ENCODE measurements around the gene HIVEP2.

The HIVEP2 gene

DNA sequence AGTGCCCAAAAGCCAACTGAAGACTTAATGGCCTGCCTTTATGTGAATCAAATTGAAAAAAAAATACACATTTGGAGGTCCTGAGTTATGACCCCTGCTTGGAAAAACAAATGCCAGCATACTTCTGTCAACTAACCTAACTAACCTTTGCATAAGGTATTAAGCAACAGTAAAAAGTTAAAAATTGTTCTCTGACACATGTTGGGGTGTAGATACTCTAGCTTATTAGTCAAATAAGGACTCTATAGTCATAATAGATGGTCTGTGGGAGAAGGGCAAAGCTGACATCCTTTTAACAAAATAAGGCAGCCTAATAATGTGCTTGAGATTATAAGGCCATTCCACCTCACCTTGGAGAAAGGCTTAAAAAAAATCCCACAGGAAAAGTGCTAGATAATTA, 140.5 kb downstream of the HIVEP2 start:
- H3K4me3 ChIP-seq = no peak overlapping the region
- DNase-seq = no peak
- peaks cover 0 to 42% (median 9%) of the 10 kb centered on the region in 4 donors for H3K4me1 ChIP-seq
- no peaks in the 10 kb centered on the region for H3K9me3 ChIP-seq
- TF ChIP-seq, protein P1, sequence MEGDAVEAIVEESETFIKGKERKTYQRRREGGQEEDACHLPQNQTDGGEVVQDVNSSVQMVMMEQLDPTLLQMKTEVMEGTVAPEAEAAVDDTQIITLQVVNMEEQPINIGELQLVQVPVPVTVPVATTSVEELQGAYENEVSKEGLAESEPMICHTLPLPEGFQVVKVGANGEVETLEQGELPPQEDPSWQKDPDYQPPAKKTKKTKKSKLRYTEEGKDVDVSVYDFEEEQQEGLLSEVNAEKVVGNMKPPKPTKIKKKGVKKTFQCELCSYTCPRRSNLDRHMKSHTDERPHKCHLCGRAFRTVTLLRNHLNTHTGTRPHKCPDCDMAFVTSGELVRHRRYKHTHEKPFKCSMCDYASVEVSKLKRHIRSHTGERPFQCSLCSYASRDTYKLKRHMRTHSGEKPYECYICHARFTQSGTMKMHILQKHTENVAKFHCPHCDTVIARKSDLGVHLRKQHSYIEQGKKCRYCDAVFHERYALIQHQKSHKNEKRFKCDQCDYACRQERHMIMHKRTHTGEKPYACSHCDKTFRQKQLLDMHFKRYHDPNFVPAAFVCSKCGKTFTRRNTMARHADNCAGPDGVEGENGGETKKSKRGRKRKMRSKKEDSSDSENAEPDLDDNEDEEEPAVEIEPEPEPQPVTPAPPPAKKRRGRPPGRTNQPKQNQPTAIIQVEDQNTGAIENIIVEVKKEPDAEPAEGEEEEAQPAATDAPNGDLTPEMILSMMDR (IDR thresholded peaks at IDR 0.05) = no peak
- no peaks in the 10 kb centered on the region for H3K27me3 ChIP-seq
- H3K36me3 ChIP-seq = no peaks in the 10 kb centered on the region
- intact Hi-C loops (cut with DNase I; ENCODE audit: low total_unique reads) = no loop called here
- H3K27ac ChIP-seq = no peak overlapping the region

DNA sequence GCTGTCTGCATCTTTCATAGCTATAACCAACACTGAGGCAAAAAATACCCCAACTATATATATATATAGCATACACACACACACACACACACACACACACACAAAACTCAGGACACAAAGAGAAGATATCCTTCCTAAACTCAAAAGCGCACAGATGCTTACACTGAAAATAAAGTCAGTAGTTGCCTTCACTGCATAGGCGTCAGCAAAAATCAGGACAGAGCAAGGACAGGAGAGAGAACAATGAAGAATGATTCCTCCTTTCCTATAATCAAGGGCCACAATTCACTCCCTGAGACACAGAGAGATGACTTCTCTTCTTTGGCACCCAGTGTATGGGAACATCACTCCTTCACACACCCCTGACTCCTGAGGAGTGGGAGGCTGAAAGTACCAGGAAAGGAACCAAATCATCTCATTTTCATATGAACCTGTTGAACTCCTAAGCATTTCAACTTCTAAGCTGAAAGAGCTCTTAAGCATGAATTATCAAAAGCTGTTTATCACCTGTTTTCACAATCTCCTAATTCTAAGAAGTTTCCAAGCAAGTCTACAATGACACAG, 141.4 kb downstream of the HIVEP2 start:
- DNase-seq = no peak
- Histone ChIP-seq H3K36me3 (no peaks in the 10 kb centered on the region), H3K4me3 (no peak overlapping the region), H3K9me3 (no peaks in the 10 kb centered on the region), H3K27me3 (no peaks in the 10 kb centered on the region), H3K27ac (no peak overlapping the region), H3K4me1 (peaks cover 0 to 42% (median 9%) of the 10 kb centered on the region in 4 donors)
- intact Hi-C loops (cut with DNase I; ENCODE audit: low total_unique reads) = no loop called here
- TF ChIP-seq, protein P1 (IDR thresholded peaks at IDR 0.05) = no peak

DNA sequence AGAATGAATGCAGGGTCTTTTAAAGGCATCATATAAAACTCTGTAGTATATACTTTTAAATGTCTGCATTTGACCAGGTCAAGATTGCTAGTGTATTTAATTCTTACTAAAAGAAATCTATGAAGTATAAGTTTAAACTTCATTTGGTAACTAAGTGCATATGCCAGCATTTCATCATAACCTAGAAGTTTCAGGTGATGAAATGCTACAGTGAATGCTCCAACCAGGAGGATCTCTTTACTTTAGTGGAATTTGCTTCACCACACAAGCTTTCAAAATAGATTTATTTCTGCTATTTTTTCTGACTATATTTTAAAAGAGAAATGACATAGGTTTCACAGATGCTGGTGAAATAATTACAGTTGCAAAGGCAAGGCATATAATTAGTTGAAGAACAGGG, 141.9 kb downstream of the HIVEP2 start:
- Histone ChIP-seq H3K9me3 (no peaks in the 10 kb centered on the region), H3K4me1 (peaks cover 0 to 42% (median 9%) of the 10 kb centered on the region in 4 donors), H3K36me3 (no peaks in the 10 kb centered on the region), H3K27me3 (no peaks in the 10 kb centered on the region), H3K4me3 (no peak overlapping the region), H3K27ac (no peak overlapping the region)
- intact Hi-C loops (cut with DNase I; ENCODE audit: low total_unique reads) = no loop called here
- TF ChIP-seq, protein P1 (IDR thresholded peaks at IDR 0.05) = no peak
- DNase-seq = no peak

DNA sequence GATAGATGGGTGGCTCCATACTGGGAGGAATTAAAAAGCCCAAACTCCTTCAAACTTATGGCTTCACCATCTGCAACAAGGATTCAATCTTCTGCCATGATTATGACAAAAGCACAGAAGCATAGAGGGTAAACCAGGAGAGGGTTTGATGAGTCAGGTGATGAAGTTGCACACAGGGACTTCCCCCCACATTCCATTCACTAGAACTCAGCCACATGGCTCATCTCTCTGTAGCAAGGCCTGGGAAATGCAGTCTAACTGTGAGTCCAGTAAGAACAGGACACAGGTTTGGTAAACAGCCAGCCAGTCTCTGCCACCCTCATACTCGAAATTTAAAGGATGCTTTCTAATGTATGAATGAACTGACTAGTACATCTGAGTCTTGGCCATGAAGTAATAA, 142.9 kb downstream of the HIVEP2 start:
- peaks cover 0 to 42% (median 9%) of the 10 kb centered on the region in 4 donors for H3K4me1 ChIP-seq
- TF ChIP-seq, protein P1 (IDR thresholded peaks at IDR 0.05) = no peak
- intact Hi-C loops (cut with DNase I; ENCODE audit: low total_unique reads) = no loop called here
- no peak overlapping the region for H3K27ac ChIP-seq
- H3K27me3 ChIP-seq = no peaks in the 10 kb centered on the region
- H3K36me3 ChIP-seq = no peaks in the 10 kb centered on the region
- H3K4me3 ChIP-seq = no peak overlapping the region
- DNase-seq = no peak
- no peaks in the 10 kb centered on the region for H3K9me3 ChIP-seq

DNA sequence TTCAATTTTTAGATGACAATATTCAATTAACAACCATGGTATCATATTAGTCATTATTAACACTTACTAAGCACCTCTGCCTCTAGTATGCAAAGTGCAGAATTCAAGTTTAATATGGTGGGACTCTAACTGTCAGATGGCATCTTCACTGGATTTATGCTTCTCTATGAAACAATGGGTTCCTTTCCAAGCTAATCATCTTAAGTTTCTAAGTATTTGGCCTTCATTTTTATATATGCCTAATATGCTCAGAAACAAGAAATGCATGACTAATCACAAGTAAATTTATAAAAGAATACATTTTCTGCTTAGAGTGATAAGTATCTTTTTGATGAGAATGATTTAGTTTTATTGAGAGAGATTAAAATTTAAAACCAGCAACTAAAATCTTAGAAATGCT, 144.7 kb downstream of the HIVEP2 start:
- Histone ChIP-seq H3K4me1 (peaks cover 0 to 33% (median 7%) of the 10 kb centered on the region in 4 donors), H3K4me3 (no peak overlapping the region), H3K27me3 (no peaks in the 10 kb centered on the region), H3K27ac (no peak overlapping the region), H3K36me3 (no peaks in the 10 kb centered on the region), H3K9me3 (no peaks in the 10 kb centered on the region)
- DNase-seq = no peak
- intact Hi-C loops (cut with DNase I; ENCODE audit: low total_unique reads) = no loop called here
- TF ChIP-seq, protein P1 (IDR thresholded peaks at IDR 0.05) = no peak

DNA sequence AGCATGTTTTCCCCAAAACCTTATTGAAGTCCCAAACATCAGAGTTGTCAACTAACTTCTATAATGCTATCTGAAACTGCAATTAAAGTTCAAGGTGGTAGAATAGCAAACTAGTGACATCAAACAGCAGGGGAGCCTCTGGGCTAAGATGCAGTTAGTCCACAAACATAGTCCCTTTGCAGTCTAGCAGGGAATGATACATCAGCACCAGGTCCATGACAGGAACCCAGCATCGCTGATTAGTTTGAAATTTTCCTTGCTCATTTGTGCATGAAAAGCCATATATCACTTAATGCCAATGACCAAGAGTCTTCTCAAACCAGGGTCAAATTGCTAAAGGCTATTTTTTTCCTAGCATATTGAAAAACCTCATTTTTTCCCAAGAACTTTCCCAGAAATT, 145.3 kb downstream of the HIVEP2 start:
- Histone ChIP-seq H3K4me3 (no peak overlapping the region), H3K9me3 (no peaks in the 10 kb centered on the region), H3K36me3 (no peaks in the 10 kb centered on the region), H3K4me1 (peaks cover 0 to 27% (median 1%) of the 10 kb centered on the region in 4 donors), H3K27ac (no peak overlapping the region), H3K27me3 (no peaks in the 10 kb centered on the region)
- intact Hi-C loops (cut with DNase I; ENCODE audit: low total_unique reads) = no loop called here
- TF ChIP-seq, protein P1 (IDR thresholded peaks at IDR 0.05) = no peak
- DNase-seq = no peak

All from tibial artery (tissue), 4 donors.